Mucosa of descending colon (tissue), 3 donors: ENCODE data around the gene MRPL55. TPM values are rescaled to one million over a fixed set of nuclear protein-coding genes. Genes with fewer than 3 reads are reported as not detected.

Experiments
- ATAC-seq: fragments of 200-7000 bp; cut with Tn5 transposase; one replicate; pipeline ENCODE4 v1.9.1; 2020; ENCODE audit warnings: mild to moderate bottlenecking, moderate library complexity
- DNase-seq, 3 donors: peaks; one replicate each; pipeline ENCODE4 v3.0.0-alpha.2; 2020
- H3K36me3 ChIP-seq: fragments of 200-600 bp; one replicate; pipeline ENCODE4 v1.8.0; 2021; ENCODE audit warnings: low read depth, mild to moderate bottlenecking
- H3K4me1 ChIP-seq: fragments of 200-600 bp; one replicate; pipeline ENCODE4 v1.8.0; 2021; ENCODE audit warnings: low read depth, mild to moderate bottlenecking
- H3K4me3 ChIP-seq: fragments of 200-600 bp; one replicate; pipeline ENCODE4 v1.8.0; 2021; ENCODE audit warnings: mild to moderate bottlenecking
- H3K9me3 ChIP-seq: fragments of 200-600 bp; one replicate; pipeline ENCODE4 v1.8.0; 2021; ENCODE audit warnings: mild to moderate bottlenecking
- CTCF ChIP-seq: fragments of 200-600 bp; IDR thresholded peaks from one replicate; pipeline ENCODE4 v1.8.0; 2022; ENCODE audit warnings: antibody characterized with exemption, mild to moderate bottlenecking
- intact Hi-C, 2 donors: fragments of 100-400 bp; cut with DNase I in 1 of 2; cut with micrococcal nuclease in 1 of 2; formaldehyde crosslinking; loops; one replicate each; pipeline versions ENCODE4 v1.11.0 to v1.11.1; 2022; cut with DNase I, micrococcal nuclease
- total RNA-seq, 3 donors: library from RNA; stranded (reverse); fragmentation: NEBNext Ultra II Directional in 2 of 3; extraction: Animal tissue kit (Norgen Biotek cat#: 25700) in 2 of 3; gene quantifications; one replicate each; pipeline versions ENCODE4 v1.2.1 to v1.2.4, GENCODE V29; 2021 to 2023
- donor health status: DM: no; HTN: no; CAD: no; lungs with moderate emphysema.
- donor health status: DM: no; HTN: no; CAD: no.
- donor health status: DM: no; HTN: yes; CAD: no.

MRPL55 gene
- total RNA-seq, 3 donors from 2014 or later: 24.3 to 42.1 (median 37.3) TPM

GRCh38 chr1:228071839-228072657, 37.1 kb downstream of the MRPL55 start:
- DNase-seq: no peak
- ATAC-seq: peak; percentile 31
- H3K4me3 ChIP-seq: no peak overlapping the region
- H3K4me1 ChIP-seq: no peaks in the 10 kb centered on the region
- no peaks in the 10 kb centered on the region for H3K9me3 ChIP-seq
- no peak for TF ChIP-seq CTCF
- H3K36me3 ChIP-seq: no peaks in the 10 kb centered on the region
- intact Hi-C loops: no loop called here

- Histone ChIP-seq H3K36me3 (no peaks in the 10 kb centered on the region), H3K4me1 (no peaks in the 10 kb centered on the region), H3K9me3 (no peaks in the 10 kb centered on the region), H3K4me3 (no peak overlapping the region)
- no peak for ATAC-seq
- no peak for TF ChIP-seq CTCF
- intact Hi-C loops: no loop called here
- DNase-seq: no peak
Measured at GRCh38 chr1:228070851-228071250, 38.2 kb downstream of the MRPL55 start.

- DNase-seq (no peak), ATAC-seq (no peak)
- intact Hi-C loops: no loop called here
- Histone ChIP-seq H3K9me3 (no peaks in the 10 kb centered on the region), H3K4me3 (no peak overlapping the region), H3K36me3 (no peaks in the 10 kb centered on the region), H3K4me1 (no peaks in the 10 kb centered on the region)
- TF ChIP-seq CTCF: no peak
Measured at GRCh38 chr1:228070173-228070572, 38.9 kb downstream of the MRPL55 start.

GRCh38 chr1:228068359-228068758, 40.7 kb downstream of the MRPL55 start:
- Histone ChIP-seq H3K36me3 (no peaks in the 10 kb centered on the region), H3K4me3 (no peak overlapping the region), H3K4me1 (no peaks in the 10 kb centered on the region), H3K9me3 (no peaks in the 10 kb centered on the region)
- no peak for ATAC-seq
- TF ChIP-seq CTCF: no peak
- intact Hi-C loops: no loop called here
- no peak for DNase-seq

- no peak overlapping the region for H3K4me3 ChIP-seq
- H3K36me3 ChIP-seq: no peaks in the 10 kb centered on the region
- intact Hi-C loops: no loop called here
- no peaks in the 10 kb centered on the region for H3K9me3 ChIP-seq
- H3K4me1 ChIP-seq: no peaks in the 10 kb centered on the region
- DNase-seq (peak in 1 of 3 donors; percentile 16), ATAC-seq (no peak)
- TF ChIP-seq CTCF: no peak
Measured at GRCh38 chr1:228066891-228067654, 42.0 kb downstream of the MRPL55 start.
